Smooth muscle cell (in vitro differentiated cells): ENCODE data around the gene YBX1. TPM values are rescaled to one million over a fixed set of nuclear protein-coding genes. Genes with fewer than 3 reads are reported as not detected.

Source experiments
- DNase-seq: peaks from one replicate; lab custom pipeline; 2025; ENCODE audit not compliant: unreplicated experiment; lab: John Stamatoyannopoulos, UW
- H2AFZ ChIP-seq: fragments of 200-600 bp; sonication (generic); 2 replicates; pipeline ENCODE4 v1.6.0; 2016; ENCODE audit warnings: antibody characterized with exemption, low read depth, mild to moderate bottlenecking
- H3F3A ChIP-seq: fragments of 200-600 bp; sonication (generic); 2 replicates; pipeline ENCODE4 v1.6.0; 2017; ENCODE audit warnings: antibody characterized with exemption, low read depth
- H3K27ac ChIP-seq: fragments of 200-600 bp; sonication (generic); 2 replicates; pipeline ENCODE4 v1.5.1; 2016; ENCODE audit warnings: low read depth, mild to moderate bottlenecking
- H3K27me3 ChIP-seq: fragments of 200-600 bp; sonication (generic); 2 replicates; pipeline ENCODE4 v1.6.1; 2016; ENCODE audit warnings: low read depth, mild to moderate bottlenecking
- H3K36me3 ChIP-seq: fragments of 200-600 bp; sonication (generic); 2 replicates; pipeline ENCODE4 v1.5.1; 2016; ENCODE audit warnings: low read depth
- H3K4me1 ChIP-seq: fragments of 200-600 bp; sonication (generic); 2 replicates; pipeline ENCODE4 v1.5.1; 2016; ENCODE audit warnings: low read depth
- H3K4me2 ChIP-seq: fragments of 200-600 bp; sonication (generic); 2 replicates; pipeline ENCODE4 v1.6.0; 2016; ENCODE audit warnings: mild to moderate bottlenecking
- H3K4me3 ChIP-seq: fragments of 200-600 bp; sonication (generic); 2 replicates; pipeline ENCODE4 v1.5.1; 2016; ENCODE audit warnings: mild to moderate bottlenecking
- H3K79me2 ChIP-seq: fragments of 200-600 bp; sonication (generic); 2 replicates; pipeline ENCODE4 v1.6.0; 2016; ENCODE audit warnings: low read depth, mild to moderate bottlenecking
- H3K9ac ChIP-seq: fragments of 200-600 bp; sonication (generic); 2 replicates; pipeline ENCODE4 v1.6.0; 2016; ENCODE audit warnings: low read depth
- H3K9me3 ChIP-seq: fragments of 200-600 bp; sonication (generic); replicated peaks from 2 replicates; pipeline ENCODE4 v1.5.1; 2016; ENCODE audit warnings: low read depth
- H4K20me1 ChIP-seq: fragments of 200-600 bp; sonication (generic); 2 replicates; pipeline ENCODE4 v1.6.0; 2016; ENCODE audit warnings: low read depth
- CTCF ChIP-seq: fragments of 200-600 bp; sonication (generic); IDR thresholded peaks from 2 replicates; pipeline ENCODE4 v1.5.1; 2017; ENCODE audit warnings: borderline replicate concordance, mild to moderate bottlenecking, antibody characterized with exemption; ENCODE audit not compliant: insufficient read depth, poor library complexity, severe bottlenecking
- WGBS: methylation state at CpG from one replicate; pipeline ENCODE4 v1.1.7; 2016; ENCODE audit warnings: low lambda C conversion rate; 5-methylcytosine and 5-hydroxymethylcytosine counted together
- polyA plus RNA-seq: library from polyadenylated mRNA; unstranded; fragments of >200 nt; fragmentation: Nextera tagmentation; extraction: Ambion mirVana; gene quantifications from 2 replicates; pipeline ENCODE4 v1.2.1, GENCODE V29; 2016
- total RNA-seq: library from RNA; depleted of rRNA; stranded (reverse); fragments of >200 nt; gene quantifications from 2 replicates; pipeline ENCODE4 v1.2.3, GENCODE V29; 2014

YBX1 gene
- total and polyA plus RNA-seq, 2 experiments from 2014 or later = 284 to 587 TPM

GRCh38 chr1:42734201-42735035, 52.2 kb downstream of the YBX1 start:
- Histone ChIP-seq H3K27ac (no peak overlapping the region), H3K4me1 (peaks cover under 1% of the 10 kb centered on the region), H3K9me3 (no peaks in the 10 kb centered on the region), H3K4me2 (no peak overlapping the region), H3K36me3 (no peaks in the 10 kb centered on the region), H3K27me3 (no peaks in the 10 kb centered on the region), H3K79me2 (no peaks in the 10 kb centered on the region), H3K9ac (no peak overlapping the region), H3K4me3 (no peak overlapping the region), H4K20me1 (no peaks in the 10 kb centered on the region), H3F3A (no peaks in the 10 kb centered on the region), H2AFZ (no peak overlapping the region)
- TF ChIP-seq CTCF = no peak
- WGBS = 90% methylated on average over 7 of the region's 7 CpGs
- DNase-seq = no peak

GRCh38 chr1:42735056-42735455, 52.8 kb downstream of the YBX1 start:
- Histone ChIP-seq H4K20me1 (no peaks in the 10 kb centered on the region), H3K9me3 (no peaks in the 10 kb centered on the region), H3K27ac (no peak overlapping the region), H3K9ac (no peak overlapping the region), H3K27me3 (no peaks in the 10 kb centered on the region), H3K36me3 (no peaks in the 10 kb centered on the region), H2AFZ (no peak overlapping the region), H3F3A (no peaks in the 10 kb centered on the region), H3K79me2 (no peaks in the 10 kb centered on the region), H3K4me1 (peaks cover 7% of the 10 kb centered on the region), H3K4me2 (no peak overlapping the region), H3K4me3 (no peak overlapping the region)
- WGBS = 91% methylated on average over 11 of the region's 11 CpGs
- TF ChIP-seq CTCF = no peak
- DNase-seq = no peak

GRCh38 chr1:42735477-42736105, 53.4 kb downstream of the YBX1 start:
- Histone ChIP-seq H3K9me3 (no peaks in the 10 kb centered on the region), H3K36me3 (no peaks in the 10 kb centered on the region), H4K20me1 (no peaks in the 10 kb centered on the region), H3K4me2 (no peak overlapping the region), H3K4me3 (no peak overlapping the region), H3K79me2 (no peaks in the 10 kb centered on the region), H3K27me3 (no peaks in the 10 kb centered on the region), H2AFZ (no peak overlapping the region), H3K9ac (no peak overlapping the region), H3K27ac (no peak overlapping the region), H3K4me1 (peaks cover 12% of the 10 kb centered on the region), H3F3A (no peaks in the 10 kb centered on the region)
- no peak for TF ChIP-seq CTCF
- WGBS = 88% methylated on average over 14 of the region's 14 CpGs
- no peak for DNase-seq
